Measurements from ENCODE around the gene CDK4. TPM values are rescaled to one million over a fixed set of nuclear protein-coding genes. Genes with fewer than 3 reads are reported as not detected.

CDK4 gene
- total and polyA plus RNA-seq, 2 of the 4 experiments (the other 2 are of a cell fraction), result 261 to 297 TPM

- ChIA-PET CTCF (no interaction called here), POLR2A (ENCODE audit: unreplicated experiment) (no interaction called here)
- Histone ChIP-seq H3K27ac (ENCODE audit: insufficient read depth, low read length) (no peak overlapping the region), H2AK5ac (ENCODE audit: low read depth, low read length) (no peak overlapping the region), H3K79me1 (ENCODE audit: low read depth in 1 of 2, low read length in 2 of 2) (peaks cover 8 to 13% of the 10 kb centered on the region in 2 experiments; a peak in 3 of 4 replicates), H4K20me1 (ENCODE audit: insufficient read depth, low read length) (no peaks in the 10 kb centered on the region; the same call in 1 of the 2 replicates), H3K4me2 (ENCODE audit: low read depth, low read length) (no peak overlapping the region), H3K9me1 (ENCODE audit: insufficient read depth, low read length) (0 out of 2 replicates have a peak, but pooled peaks cover 2% of the 10 kb centered on the region), H2BK5ac (ENCODE audit: low read depth, low read length, poor library complexity, severe bottlenecking) (no peak overlapping the region), H2BK20ac (ENCODE audit: low read depth, low read length) (no peak overlapping the region), H3K36me3 (ENCODE audit: control insufficient read depth, insufficient read depth, low read length) (peaks cover 39% of the 10 kb centered on the region), H3K4me1 (ENCODE audit: control insufficient read depth, insufficient read depth, low read length) (no peaks in the 10 kb centered on the region), H3K4me3 (ENCODE audit: insufficient read depth, low read depth, low read length) (no peak overlapping the region), H3K56ac (ENCODE audit: extremely low read depth, insufficient read depth, low read length) (no peak overlapping the region), H2BK120ac (ENCODE audit: low read depth, low read length) (no peak overlapping the region), H3K4ac (ENCODE audit: low read depth, low read length) (no peak overlapping the region), H2BK15ac (ENCODE audit: low read depth, low read length) (no peak overlapping the region), H4K8ac (ENCODE audit: low read depth in 2 of 2, low read length in 2 of 2) (no peak overlapping the region), H3K23ac (ENCODE audit: low read depth, low read length) (no peak overlapping the region), H4K5ac (ENCODE audit: low read depth, low read length) (no peak overlapping the region), H2AK9ac (replicated peaks; ENCODE audit: low read depth, low read length, poor library complexity) (no peak overlapping the region), H3K9me3 (ENCODE audit: control insufficient read depth, insufficient read depth, low read length) (no peaks in the 10 kb centered on the region), H3K14ac (replicated peaks; ENCODE audit: low read depth, low read length) (no peak overlapping the region), H3K18ac (ENCODE audit: low read depth, low read length) (no peak overlapping the region), H3K27me3 (ENCODE audit: control insufficient read depth, insufficient read depth, low read length) (no peaks in the 10 kb centered on the region), H2AFZ (replicated peaks; ENCODE audit: low read length, poor library complexity) (no peak overlapping the region), H3K9ac (ENCODE audit: low read depth, low read length) (no peak overlapping the region), H4K91ac (ENCODE audit: insufficient read depth, low read depth, low read length) (no peak overlapping the region)
- TF ChIP-seq MXI1 (IDR thresholded peaks at IDR 0.05; ENCODE audit: borderline replicate concordance, low read depth, low read length) (no peak), FOS (IDR thresholded peaks at IDR 0.05; ENCODE audit: low read depth, low read length) (no peak), RCOR1 (IDR thresholded peaks at IDR 0.05; ENCODE audit: insufficient replicate concordance, low read length) (no peak)
- DNase-seq (no peak), ATAC-seq (ENCODE audit: low read depth) (no peak)
- WGBS, 2 experiments (ENCODE audit: extremely low coverage in 2 of 2, insufficient read length in 1 of 2), result no CpG with 5 or more reads among the region's 3 CpGs
- dilution Hi-C loops (cut with HindIII; ENCODE audit: low sequenced_read_pairs, unreplicated experiment) (no loop called here), in situ Hi-C loops (cut with MboI; ENCODE audit: low sequenced_read_pairs) (no loop called here), intact Hi-C loops (cut with micrococcal nuclease) (no loop called here)
- BruUV-seq (replicated peaks), result no TSS peak
Measured at GRCh38 chr12:57800965-57801364, 48.9 kb upstream of the CDK4 start.

All from IMR-90 (cell line).